Measurements from ENCODE around the gene VWA5B1. TPM values are rescaled to one million over a fixed set of nuclear protein-coding genes. Genes with fewer than 3 reads are reported as not detected.
"Not testable (repeated sequence)": the region's sequence is repeated elsewhere in the genome, so short reads cannot be mapped to it uniquely, and the experiment has no call there.

VWA5B1 gene
- total RNA-seq, 1 donor from 2014 or later, result not detected

GRCh38 chr1:20284046-20284445 is 6.6 kb upstream of the VWA5B1 start:
- H3K4me1 ChIP-seq, result no peaks in the 10 kb centered on the region
- TF ChIP-seq POLR2A (IDR thresholded peaks at IDR 0.05) (no peak), POLR2AphosphoS5 (IDR thresholded peaks at IDR 0.05; ENCODE audit: insufficient read depth in 1 of 2, low read depth in 1 of 2) (no peak)
- TF ChIP-seq, protein P1, sequence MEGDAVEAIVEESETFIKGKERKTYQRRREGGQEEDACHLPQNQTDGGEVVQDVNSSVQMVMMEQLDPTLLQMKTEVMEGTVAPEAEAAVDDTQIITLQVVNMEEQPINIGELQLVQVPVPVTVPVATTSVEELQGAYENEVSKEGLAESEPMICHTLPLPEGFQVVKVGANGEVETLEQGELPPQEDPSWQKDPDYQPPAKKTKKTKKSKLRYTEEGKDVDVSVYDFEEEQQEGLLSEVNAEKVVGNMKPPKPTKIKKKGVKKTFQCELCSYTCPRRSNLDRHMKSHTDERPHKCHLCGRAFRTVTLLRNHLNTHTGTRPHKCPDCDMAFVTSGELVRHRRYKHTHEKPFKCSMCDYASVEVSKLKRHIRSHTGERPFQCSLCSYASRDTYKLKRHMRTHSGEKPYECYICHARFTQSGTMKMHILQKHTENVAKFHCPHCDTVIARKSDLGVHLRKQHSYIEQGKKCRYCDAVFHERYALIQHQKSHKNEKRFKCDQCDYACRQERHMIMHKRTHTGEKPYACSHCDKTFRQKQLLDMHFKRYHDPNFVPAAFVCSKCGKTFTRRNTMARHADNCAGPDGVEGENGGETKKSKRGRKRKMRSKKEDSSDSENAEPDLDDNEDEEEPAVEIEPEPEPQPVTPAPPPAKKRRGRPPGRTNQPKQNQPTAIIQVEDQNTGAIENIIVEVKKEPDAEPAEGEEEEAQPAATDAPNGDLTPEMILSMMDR (IDR thresholded peaks at IDR 0.05), result no peak
- no peak overlapping the region for H3K4me3 ChIP-seq
- no peak overlapping the region for H3K27ac ChIP-seq
- intact Hi-C loops (cut with DNase I), result no loop called here
- no peaks in the 10 kb centered on the region for H3K9me3 ChIP-seq
- H3K36me3 ChIP-seq, result no peaks in the 10 kb centered on the region
- DNase-seq (ENCODE audit: extremely low spot score in 2 of 2), result no peak
- H3K27me3 ChIP-seq, result no peaks in the 10 kb centered on the region

GRCh38 chr1:20284625-20285024 is 6.0 kb upstream of the VWA5B1 start:
- intact Hi-C loops (cut with DNase I), result no loop called here
- H3K36me3 ChIP-seq, result no peaks in the 10 kb centered on the region
- no peaks in the 10 kb centered on the region for H3K27me3 ChIP-seq
- H3K9me3 ChIP-seq, result no peaks in the 10 kb centered on the region
- no peak overlapping the region for H3K27ac ChIP-seq
- TF ChIP-seq, protein P1 (IDR thresholded peaks at IDR 0.05), result no peak
- no peak for TF ChIP-seq POLR2AphosphoS5 (IDR thresholded peaks at IDR 0.05; ENCODE audit: insufficient read depth in 1 of 2, low read depth in 1 of 2)
- H3K4me3 ChIP-seq, result no peak overlapping the region
- no peak for DNase-seq (ENCODE audit: extremely low spot score in 2 of 2)
- H3K4me1 ChIP-seq, result no peaks in the 10 kb centered on the region

- Histone ChIP-seq H3K36me3 (no peaks in the 10 kb centered on the region), H3K27ac (no peak overlapping the region), H3K27me3 (no peaks in the 10 kb centered on the region), H3K4me1 (no peaks in the 10 kb centered on the region), H3K4me3 (no peak overlapping the region), H3K9me3 (no peaks in the 10 kb centered on the region)
- intact Hi-C loops (cut with DNase I), result no loop called here
- DNase-seq (ENCODE audit: extremely low spot score in 2 of 2), result no peak
- TF ChIP-seq POLR2A (IDR thresholded peaks at IDR 0.05) (no peak), POLR2AphosphoS5 (IDR thresholded peaks at IDR 0.05; ENCODE audit: insufficient read depth in 1 of 2, low read depth in 1 of 2) (no peak)
- TF ChIP-seq, protein P1 (IDR thresholded peaks at IDR 0.05), result no peak
Observed at GRCh38 chr1:20285510-20285909, 5.2 kb upstream of the VWA5B1 start.

- intact Hi-C loops (cut with DNase I); DNase-seq (ENCODE audit: extremely low spot score in 2 of 2); H3K4me1 ChIP-seq; H3K9me3 ChIP-seq; H3K36me3 ChIP-seq; H3K27me3 ChIP-seq; H3K27ac ChIP-seq; H3K4me3 ChIP-seq: not testable (repeated sequence)
Observed at GRCh38 chr1:20287696-20288095, 3.0 kb upstream of the VWA5B1 start.

- Histone ChIP-seq H3K4me1 (no peaks in the 10 kb centered on the region), H3K36me3 (no peaks in the 10 kb centered on the region), H3K9me3 (no peaks in the 10 kb centered on the region), H3K4me3 (no peak overlapping the region), H3K27ac (no peak overlapping the region), H3K27me3 (no peaks in the 10 kb centered on the region)
- TF ChIP-seq POLR2AphosphoS5 (IDR thresholded peaks at IDR 0.05; ENCODE audit: insufficient read depth in 1 of 2, low read depth in 1 of 2) (no peak), POLR2A (IDR thresholded peaks at IDR 0.05) (no peak)
- TF ChIP-seq, protein P1 (IDR thresholded peaks at IDR 0.05), result no peak
- intact Hi-C loops (cut with DNase I), result no loop called here
- no peak for DNase-seq (ENCODE audit: extremely low spot score in 2 of 2)
Observed at GRCh38 chr1:20291645-20292084, 990 bp downstream of the VWA5B1 start.

GRCh38 chr1:20298626-20299025 is 8.0 kb downstream of the VWA5B1 start:
- no peaks in the 10 kb centered on the region for H3K27me3 ChIP-seq
- no peaks in the 10 kb centered on the region for H3K4me1 ChIP-seq
- TF ChIP-seq, protein P1 (IDR thresholded peaks at IDR 0.05), result no peak
- TF ChIP-seq POLR2AphosphoS5 (IDR thresholded peaks at IDR 0.05; ENCODE audit: insufficient read depth in 1 of 2, low read depth in 1 of 2) (no peak), POLR2A (IDR thresholded peaks at IDR 0.05) (no peak)
- DNase-seq (ENCODE audit: extremely low spot score in 2 of 2), result no peak
- H3K9me3 ChIP-seq, result no peaks in the 10 kb centered on the region
- intact Hi-C loops (cut with DNase I), result no loop called here
- H3K36me3 ChIP-seq, result no peaks in the 10 kb centered on the region
- no peak overlapping the region for H3K27ac ChIP-seq
- H3K4me3 ChIP-seq, result no peak overlapping the region

Data from vagina (tissue), 2 donors.